Measurements from ENCODE around the gene E2F2.

Gene E2F2

GRCh38 chr1:23472351-23473036 is 58.5 kb downstream of the E2F2 start:
- DNase-seq (ENCODE audit: low read depth) = no peak
- TF ChIP-seq, protein P1, sequence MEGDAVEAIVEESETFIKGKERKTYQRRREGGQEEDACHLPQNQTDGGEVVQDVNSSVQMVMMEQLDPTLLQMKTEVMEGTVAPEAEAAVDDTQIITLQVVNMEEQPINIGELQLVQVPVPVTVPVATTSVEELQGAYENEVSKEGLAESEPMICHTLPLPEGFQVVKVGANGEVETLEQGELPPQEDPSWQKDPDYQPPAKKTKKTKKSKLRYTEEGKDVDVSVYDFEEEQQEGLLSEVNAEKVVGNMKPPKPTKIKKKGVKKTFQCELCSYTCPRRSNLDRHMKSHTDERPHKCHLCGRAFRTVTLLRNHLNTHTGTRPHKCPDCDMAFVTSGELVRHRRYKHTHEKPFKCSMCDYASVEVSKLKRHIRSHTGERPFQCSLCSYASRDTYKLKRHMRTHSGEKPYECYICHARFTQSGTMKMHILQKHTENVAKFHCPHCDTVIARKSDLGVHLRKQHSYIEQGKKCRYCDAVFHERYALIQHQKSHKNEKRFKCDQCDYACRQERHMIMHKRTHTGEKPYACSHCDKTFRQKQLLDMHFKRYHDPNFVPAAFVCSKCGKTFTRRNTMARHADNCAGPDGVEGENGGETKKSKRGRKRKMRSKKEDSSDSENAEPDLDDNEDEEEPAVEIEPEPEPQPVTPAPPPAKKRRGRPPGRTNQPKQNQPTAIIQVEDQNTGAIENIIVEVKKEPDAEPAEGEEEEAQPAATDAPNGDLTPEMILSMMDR (conservative IDR thresholded peaks at IDR 0.05; ENCODE audit: low read depth, low read length) = no peak
- H3K4me3 ChIP-seq (ENCODE audit: low read depth, low read length) = no peak overlapping the region

- TF ChIP-seq, protein P1 (conservative IDR thresholded peaks at IDR 0.05; ENCODE audit: low read depth, low read length) = no peak
- no peak for DNase-seq (ENCODE audit: low read depth)
- H3K4me3 ChIP-seq (ENCODE audit: low read depth, low read length) = no peak overlapping the region
Observed at GRCh38 chr1:23471473-23472075, 59.5 kb downstream of the E2F2 start.

DNA sequence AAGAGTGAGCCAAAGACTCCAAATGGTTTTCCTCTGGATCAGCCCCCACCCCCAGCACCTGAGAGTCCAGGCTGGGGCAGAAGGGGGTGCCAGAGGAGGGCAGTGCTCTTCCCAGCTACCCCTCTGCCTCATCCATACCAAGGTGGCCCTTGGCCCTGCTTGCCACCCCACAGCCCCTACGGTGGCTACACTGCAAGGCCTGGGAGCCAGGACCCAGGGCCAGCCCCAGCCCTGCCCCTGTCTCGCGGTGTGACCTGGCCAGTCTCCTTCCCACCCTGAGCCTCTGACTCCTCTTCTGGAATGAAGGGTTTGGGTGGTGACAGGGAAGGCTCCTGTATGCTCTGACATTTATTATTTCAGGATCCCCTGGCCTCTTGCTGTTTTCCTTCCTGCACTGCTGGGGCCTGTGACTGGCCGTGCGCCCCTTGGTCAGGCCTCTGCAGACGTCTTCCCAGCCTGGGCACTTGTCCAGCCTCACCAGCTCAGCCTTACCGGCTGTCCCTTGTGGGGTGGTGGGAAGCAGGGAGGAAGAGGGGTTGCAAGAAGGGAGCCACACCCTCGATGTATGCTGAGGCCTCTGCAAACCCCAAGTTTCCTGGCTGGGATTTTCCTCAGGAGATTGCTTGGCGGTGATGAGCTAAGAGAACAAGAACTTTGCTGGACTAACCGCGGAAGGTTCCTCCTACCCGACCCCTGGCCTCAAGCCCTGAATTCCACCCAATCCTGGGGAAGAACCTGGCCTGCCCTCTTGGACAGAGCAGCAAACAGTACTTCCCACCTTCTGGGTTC is 60.6 kb downstream of the E2F2 start:
- DNase-seq (ENCODE audit: low read depth) = peak; percentile 78
- H3K4me3 ChIP-seq (ENCODE audit: low read depth, low read length) = no peak overlapping the region
- TF ChIP-seq, protein P1 (conservative IDR thresholded peaks at IDR 0.05; ENCODE audit: low read depth, low read length) = no peak

GRCh38 chr1:23469372-23469982 is 61.6 kb downstream of the E2F2 start:
- DNase-seq (ENCODE audit: low read depth) = no peak
- TF ChIP-seq, protein P1 (conservative IDR thresholded peaks at IDR 0.05; ENCODE audit: low read depth, low read length) = no peak
- no peak overlapping the region for H3K4me3 ChIP-seq (ENCODE audit: low read depth, low read length)

DNA sequence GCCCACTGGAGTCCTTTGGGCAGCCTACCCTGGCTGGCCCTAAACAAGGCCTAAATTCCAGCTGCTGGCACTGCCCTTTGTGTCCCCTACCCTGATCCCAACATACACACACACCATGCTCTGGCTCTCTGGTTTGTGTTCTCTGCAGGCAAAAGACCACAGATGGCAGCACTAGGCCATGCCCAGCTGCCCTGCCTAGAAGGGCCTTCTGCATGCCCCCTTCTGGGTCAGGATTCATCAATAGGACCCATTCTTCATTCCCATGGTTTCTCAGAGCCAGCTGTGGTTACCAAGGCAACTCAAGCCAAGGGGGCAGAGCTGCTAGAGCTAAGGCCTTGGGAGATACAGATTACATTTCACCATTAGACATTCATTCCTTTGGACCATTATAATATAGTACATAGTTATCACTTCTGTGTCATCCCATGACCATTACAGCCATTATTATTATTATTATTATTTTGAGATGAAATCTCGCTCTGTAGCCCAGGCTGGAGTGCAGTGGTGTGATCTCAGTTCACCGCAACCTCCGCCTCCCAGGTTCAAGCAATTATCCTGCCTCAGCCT is 64.5 kb downstream of the E2F2 start:
- H3K4me3 ChIP-seq (ENCODE audit: low read depth, low read length) = no peak overlapping the region
- TF ChIP-seq, protein P1 (conservative IDR thresholded peaks at IDR 0.05; ENCODE audit: low read depth, low read length) = no peak
- no peak for DNase-seq (ENCODE audit: low read depth)

- no peak overlapping the region for H3K4me3 ChIP-seq (ENCODE audit: low read depth, low read length)
- DNase-seq (ENCODE audit: low read depth) = no peak
- TF ChIP-seq, protein P1 (conservative IDR thresholded peaks at IDR 0.05; ENCODE audit: low read depth, low read length) = no peak
Observed at GRCh38 chr1:23463286-23463685, 67.7 kb downstream of the E2F2 start.

All from choroid plexus epithelial cell (primary cell).